GM20431 (cell line): Measurements from ENCODE around the gene TUBGCP3.
"Not testable (repeated sequence)": the region's sequence is repeated elsewhere in the genome, so short reads cannot be mapped to it uniquely, and the experiment has no call there.

Experiments
- in situ Hi-C: fragments of 300-500 bp; cut with MseI, MboI; formaldehyde crosslinking; loops from one replicate; pipeline ENCODE4 v1.15.0; 2020; ENCODE audit warnings: low sequenced_read_pairs; ENCODE audit not compliant: unreplicated experiment

TUBGCP3 gene, protein sequence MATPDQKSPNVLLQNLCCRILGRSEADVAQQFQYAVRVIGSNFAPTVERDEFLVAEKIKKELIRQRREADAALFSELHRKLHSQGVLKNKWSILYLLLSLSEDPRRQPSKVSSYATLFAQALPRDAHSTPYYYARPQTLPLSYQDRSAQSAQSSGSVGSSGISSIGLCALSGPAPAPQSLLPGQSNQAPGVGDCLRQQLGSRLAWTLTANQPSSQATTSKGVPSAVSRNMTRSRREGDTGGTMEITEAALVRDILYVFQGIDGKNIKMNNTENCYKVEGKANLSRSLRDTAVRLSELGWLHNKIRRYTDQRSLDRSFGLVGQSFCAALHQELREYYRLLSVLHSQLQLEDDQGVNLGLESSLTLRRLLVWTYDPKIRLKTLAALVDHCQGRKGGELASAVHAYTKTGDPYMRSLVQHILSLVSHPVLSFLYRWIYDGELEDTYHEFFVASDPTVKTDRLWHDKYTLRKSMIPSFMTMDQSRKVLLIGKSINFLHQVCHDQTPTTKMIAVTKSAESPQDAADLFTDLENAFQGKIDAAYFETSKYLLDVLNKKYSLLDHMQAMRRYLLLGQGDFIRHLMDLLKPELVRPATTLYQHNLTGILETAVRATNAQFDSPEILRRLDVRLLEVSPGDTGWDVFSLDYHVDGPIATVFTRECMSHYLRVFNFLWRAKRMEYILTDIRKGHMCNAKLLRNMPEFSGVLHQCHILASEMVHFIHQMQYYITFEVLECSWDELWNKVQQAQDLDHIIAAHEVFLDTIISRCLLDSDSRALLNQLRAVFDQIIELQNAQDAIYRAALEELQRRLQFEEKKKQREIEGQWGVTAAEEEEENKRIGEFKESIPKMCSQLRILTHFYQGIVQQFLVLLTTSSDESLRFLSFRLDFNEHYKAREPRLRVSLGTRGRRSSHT

GRCh38 chr13:112587764-112588489, at the start of gene TUBGCP3:
TSS of gene TUBGCP3 (minus strand) at chr13:112588153. CDS start at chr13:112587980, 173 bp downstream.
- in situ Hi-C loops, result no loop called here

- in situ Hi-C loops, result loop anchor here (10.0 kb wide), 1 partner anchor 238 kb away; no protein-coding TSS in a partner anchor
Observed at GRCh38 chr13:112637017-112637801, 49.3 kb upstream of the TUBGCP3 start.

DNA sequence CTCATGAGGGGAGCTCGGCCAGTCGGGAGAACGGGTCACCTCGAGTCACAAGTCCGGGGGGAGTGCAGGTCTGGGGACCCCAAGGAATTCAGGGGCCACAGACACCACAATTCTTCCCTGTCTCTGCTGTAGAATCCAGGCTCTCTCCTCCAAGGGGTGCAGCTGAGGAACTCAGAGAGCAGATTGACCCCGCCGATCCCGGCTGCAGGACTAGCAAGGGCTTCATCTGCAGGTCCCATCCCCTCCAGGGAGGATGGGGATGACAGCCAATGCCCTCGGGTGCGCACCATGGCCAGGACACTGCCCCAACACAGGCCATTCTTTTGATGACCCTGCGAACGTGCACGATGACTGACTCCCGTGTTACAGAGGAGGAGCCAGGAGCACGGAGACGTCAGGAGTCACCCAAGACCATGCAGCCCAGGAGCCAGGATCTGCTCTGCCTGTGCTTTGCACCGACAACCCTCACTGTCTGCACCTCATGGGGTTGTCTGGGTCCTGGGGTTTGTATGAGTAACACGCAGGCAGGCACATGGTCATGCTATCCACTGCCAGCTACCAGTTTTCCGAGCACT, 48.5 kb upstream of the TUBGCP3 start:
- in situ Hi-C loops, result loop anchor here (10.0 kb wide), 1 partner anchor 238 kb away; no protein-coding TSS in a partner anchor

- in situ Hi-C loops, result loop anchor here (10.0 kb wide), 1 partner anchor 239 kb away; no protein-coding TSS in a partner anchor
Observed at GRCh38 chr13:112635323-112635722, 47.4 kb upstream of the TUBGCP3 start.

DNA sequence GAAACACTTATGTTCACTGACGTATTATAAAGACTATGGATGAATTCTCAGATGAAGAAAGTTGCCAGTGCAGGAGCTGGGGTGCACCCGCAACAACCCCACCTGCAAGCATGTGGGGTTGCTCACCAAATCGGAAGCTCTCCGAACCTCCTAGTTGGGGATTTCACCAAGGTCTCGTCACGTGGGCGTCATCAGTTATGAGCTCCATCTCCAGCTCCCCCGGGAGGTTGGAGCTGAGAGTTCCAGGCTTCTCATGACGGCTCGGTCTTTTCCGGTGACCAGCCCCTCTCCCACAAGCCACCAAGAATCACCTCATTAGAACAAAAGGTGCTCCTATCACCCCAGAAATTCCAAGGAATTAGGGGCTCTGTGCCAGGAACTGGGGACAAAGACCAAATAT, 46.1 kb upstream of the TUBGCP3 start:
- in situ Hi-C loops, result loop anchor here (10.0 kb wide), 1 partner anchor 241 kb away; no protein-coding TSS in a partner anchor

GRCh38 chr13:112630226-112630625, 42.3 kb upstream of the TUBGCP3 start:
- in situ Hi-C loops, result loop anchor here (10.0 kb wide), 1 partner anchor 245 kb away; no protein-coding TSS in a partner anchor

DNA sequence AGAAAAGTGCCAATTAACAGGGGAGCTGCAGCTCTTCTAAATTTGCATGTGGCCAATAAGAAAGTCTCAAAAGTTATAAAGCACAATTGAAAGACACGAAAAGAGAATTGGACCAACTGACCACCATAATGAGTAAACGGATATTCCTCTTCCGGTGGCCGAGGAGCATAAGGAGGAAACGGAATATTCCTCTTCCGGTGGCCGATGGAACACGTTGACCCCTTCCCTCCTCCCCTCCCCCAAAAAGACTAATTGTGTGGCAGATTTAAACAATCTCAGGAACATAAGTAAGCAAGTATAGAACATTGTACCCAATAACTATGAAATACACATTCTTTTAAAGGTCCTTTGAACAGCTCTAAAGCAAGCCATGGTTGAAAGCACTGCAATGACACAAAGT, 41.2 kb upstream of the TUBGCP3 start:
- in situ Hi-C loops, result no loop called here

DNA sequence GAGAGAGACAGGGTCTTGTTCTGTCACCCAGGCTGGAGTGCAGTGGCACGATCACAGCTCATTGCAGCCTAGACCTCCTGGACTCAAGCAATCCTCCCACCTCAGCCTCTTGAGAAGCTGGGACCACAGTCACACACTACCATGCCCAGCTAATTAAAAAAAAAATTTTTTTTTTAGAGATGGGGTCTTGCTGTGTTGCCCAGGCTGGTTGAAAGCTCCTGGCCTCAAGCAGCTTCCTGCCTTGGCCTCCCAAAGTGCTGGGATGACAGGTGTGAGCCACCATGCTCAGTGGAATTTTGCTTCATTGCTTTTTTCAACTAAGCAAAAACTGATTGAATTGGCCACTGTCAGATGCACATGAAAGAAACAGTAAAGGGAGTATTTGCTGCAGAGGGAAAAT, 39.7 kb upstream of the TUBGCP3 start:
- in situ Hi-C loops, result not testable (repeated sequence)

DNA sequence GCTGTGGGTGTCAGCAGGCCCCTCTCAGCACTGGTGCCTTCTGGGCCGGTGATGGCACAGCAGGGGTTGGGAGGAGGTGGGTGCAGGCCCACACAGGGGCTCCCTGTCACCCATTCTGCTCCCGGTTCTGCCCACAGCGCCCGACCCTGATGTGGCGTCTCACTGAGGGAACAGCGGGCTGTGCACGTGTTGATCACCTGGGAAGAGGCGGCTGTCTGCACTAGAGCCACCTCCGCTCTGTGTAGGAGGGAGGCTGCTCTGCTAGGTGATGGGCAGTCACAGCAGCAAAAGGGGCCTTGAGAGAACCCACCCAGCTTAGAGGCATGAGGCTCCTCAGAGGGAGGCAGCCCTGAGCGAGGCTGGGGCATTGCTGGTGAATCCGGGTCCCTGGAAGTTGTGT, 39.2 kb upstream of the TUBGCP3 start:
- in situ Hi-C loops, result no loop called here

DNA sequence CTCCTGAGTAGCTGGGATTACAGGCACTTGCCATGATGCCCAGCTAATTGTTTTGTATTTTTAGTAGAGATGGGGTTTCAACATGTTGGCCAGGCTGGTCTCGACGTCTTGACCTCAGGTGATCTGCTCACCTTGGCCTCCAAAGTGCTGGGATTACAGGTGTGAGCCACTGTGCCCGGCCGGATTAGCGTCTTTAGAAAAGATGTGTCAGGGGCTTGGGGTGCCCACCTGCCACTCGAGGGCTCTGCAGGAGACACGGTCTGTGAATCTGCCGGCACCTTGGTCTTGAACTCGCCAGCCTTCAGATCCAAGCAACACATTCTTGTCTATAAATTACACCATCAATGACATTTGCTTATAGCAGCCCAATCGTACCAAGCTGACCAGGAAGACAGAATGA, 38.8 kb upstream of the TUBGCP3 start:
- in situ Hi-C loops, result no loop called here

GRCh38 chr13:112626124-112626523, 38.2 kb upstream of the TUBGCP3 start:
- in situ Hi-C loops, result no loop called here

DNA sequence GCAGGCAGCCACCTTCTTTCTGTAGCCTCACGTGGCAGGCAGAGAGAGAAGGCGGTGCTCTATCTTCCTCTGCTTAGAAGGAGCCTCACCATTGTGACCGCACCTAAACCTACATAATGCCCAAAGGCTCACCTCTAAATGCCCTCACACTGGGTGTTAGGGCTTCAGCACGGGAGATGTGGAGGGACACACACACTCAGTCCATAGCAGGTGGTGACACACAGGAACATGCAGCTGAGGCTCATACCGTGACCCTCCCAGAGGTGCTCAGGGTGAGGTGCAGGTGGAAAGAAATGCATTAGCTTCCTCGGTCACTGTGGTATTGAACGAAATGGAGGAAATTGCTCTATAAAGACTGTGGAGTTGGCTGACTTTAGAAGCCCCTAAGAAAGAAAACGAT, 37.7 kb upstream of the TUBGCP3 start:
- in situ Hi-C loops, result no loop called here

DNA sequence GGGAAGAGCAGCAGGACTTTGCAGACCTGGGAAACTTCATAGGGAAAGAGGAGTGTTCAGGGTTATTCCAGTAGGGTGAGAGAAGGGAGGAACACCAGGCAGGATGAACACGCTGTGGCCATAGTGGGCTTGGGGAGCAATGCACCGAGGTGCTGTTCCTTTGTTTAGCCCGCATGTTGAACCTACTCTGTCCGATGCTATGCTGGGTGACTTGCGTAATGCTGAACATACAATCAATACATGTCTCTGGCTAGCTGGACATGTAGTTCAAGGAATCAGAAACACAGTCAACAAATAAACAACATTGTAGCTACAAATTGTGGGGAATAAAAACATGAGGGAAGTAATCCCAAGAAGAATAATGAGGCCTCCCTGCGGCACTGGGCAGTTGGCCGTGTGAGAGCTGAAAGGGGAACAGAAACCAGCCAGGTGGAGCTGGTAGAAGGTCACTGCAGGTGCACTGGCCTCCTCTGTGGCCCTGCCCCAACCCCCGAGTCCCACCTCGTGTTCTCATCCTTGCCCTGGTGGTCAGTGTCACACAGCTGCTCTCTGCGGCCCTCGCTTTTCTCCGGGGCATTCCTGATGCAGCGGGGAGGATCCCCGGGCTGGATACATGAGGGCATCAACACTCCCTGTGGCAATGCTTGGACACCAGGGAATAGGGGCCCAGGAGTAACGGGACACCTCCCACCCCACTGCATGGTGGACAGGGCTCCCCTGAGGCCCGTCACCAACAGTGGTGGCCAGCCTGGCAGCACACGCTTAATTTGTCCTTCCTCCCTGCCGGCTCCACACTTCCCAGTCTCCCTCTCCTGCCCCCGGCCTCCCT, 36.9 kb upstream of the TUBGCP3 start:
- in situ Hi-C loops, result loop anchor here (25.0 kb wide), 1 partner anchor 1163 kb away; no protein-coding TSS in a partner anchor

GRCh38 chr13:112624040-112624439, 36.1 kb upstream of the TUBGCP3 start:
- in situ Hi-C loops, result loop anchor here (25.0 kb wide), 1 partner anchor 1162 kb away; no protein-coding TSS in a partner anchor

- in situ Hi-C loops, result loop anchor here (25.0 kb wide), 1 partner anchor 1161 kb away; no protein-coding TSS in a partner anchor
Observed at GRCh38 chr13:112623051-112623711, 35.2 kb upstream of the TUBGCP3 start.

GRCh38 chr13:112622375-112622774, 34.4 kb upstream of the TUBGCP3 start:
- in situ Hi-C loops, result loop anchor here (25.0 kb wide), 1 partner anchor 1160 kb away; no protein-coding TSS in a partner anchor
